Measurements from ENCODE around the gene GMDS.

DNA sequence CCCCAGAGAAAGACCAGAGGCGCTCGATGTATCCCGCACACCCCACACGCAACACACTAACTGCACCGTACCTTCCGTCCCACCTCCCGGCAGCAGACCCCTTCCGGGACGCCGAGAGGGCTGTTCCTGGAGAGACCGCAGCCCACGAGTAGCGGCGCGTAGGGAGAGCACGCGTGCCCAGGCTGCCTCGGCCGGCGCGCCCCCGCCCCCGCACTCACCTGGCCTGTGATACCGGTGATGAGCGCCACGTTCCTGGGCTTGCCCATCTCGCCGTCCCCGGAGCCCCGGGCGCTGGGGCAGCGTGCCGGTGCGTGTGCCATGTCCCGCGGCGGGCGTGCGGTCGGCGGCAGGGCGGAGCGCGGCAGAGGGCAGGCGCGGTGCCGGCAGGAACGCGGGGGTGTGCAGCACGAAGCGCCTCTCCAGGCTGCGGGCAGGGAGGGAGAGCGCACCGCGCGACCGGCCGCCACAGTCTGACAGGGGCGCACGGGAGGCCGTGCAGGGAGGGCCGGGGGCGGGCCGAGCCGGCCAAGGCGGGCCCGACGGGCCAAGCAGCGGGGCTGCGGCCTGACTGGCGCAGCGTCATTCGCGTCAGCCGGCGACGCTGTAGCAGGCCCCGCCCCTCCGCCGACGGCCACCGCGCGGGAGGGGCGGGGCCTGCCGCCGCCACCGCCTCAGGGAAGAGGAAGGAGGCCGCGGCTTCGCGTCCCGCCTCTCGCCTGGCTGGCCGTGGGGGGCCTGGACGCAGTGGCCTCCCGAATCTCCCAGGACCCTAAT is at the start of gene GMDS:
- TF ChIP-seq, protein P1, sequence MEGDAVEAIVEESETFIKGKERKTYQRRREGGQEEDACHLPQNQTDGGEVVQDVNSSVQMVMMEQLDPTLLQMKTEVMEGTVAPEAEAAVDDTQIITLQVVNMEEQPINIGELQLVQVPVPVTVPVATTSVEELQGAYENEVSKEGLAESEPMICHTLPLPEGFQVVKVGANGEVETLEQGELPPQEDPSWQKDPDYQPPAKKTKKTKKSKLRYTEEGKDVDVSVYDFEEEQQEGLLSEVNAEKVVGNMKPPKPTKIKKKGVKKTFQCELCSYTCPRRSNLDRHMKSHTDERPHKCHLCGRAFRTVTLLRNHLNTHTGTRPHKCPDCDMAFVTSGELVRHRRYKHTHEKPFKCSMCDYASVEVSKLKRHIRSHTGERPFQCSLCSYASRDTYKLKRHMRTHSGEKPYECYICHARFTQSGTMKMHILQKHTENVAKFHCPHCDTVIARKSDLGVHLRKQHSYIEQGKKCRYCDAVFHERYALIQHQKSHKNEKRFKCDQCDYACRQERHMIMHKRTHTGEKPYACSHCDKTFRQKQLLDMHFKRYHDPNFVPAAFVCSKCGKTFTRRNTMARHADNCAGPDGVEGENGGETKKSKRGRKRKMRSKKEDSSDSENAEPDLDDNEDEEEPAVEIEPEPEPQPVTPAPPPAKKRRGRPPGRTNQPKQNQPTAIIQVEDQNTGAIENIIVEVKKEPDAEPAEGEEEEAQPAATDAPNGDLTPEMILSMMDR (conservative IDR thresholded peaks at IDR 0.05; ENCODE audit: low read length) = no peak
- no peak for TF ChIP-seq EZH2phosphoT487 (IDR thresholded peaks at IDR 0.05; ENCODE audit: borderline replicate concordance)

Data from Loucy (cell line).